Neural cell (in vitro differentiated cells): ENCODE results near the gene PTPRU. TPM values are rescaled to one million over a fixed set of nuclear protein-coding genes. Genes with fewer than 3 reads are reported as not detected.
A peak's percentile ranks its signal among the peaks of the same experiment; 100 is the strongest.

Experiments
- H2AFZ ChIP-seq: fragments of 200-600, 300-800 bp; sonication (generic), shearing (Covaris generic); 2 replicates; pipeline ENCODE4 v1.6.0; 2014; ENCODE audit warnings: low read depth, mild to moderate bottlenecking, antibody characterized with exemption, low read length, moderate library complexity
- H3F3A ChIP-seq: fragments of 200-600 bp; shearing (Covaris generic); 2 replicates; pipeline ENCODE4 v1.6.1; 2016; ENCODE audit warnings: mild to moderate bottlenecking, moderate library complexity, mixed read lengths, antibody characterized with exemption, low read length; ENCODE audit not compliant: insufficient read depth, poor library complexity, severe bottlenecking
- H3K27ac ChIP-seq: fragments of 200-600, 300-800 bp; sonication (generic), shearing (Covaris generic); 2 replicates; pipeline ENCODE4 v1.5.1; 2014; ENCODE audit warnings: mild to moderate bottlenecking, low read length, moderate library complexity
- H3K27me3 ChIP-seq: fragments of 300-800, 200-600 bp; sonication (generic), shearing (Covaris generic); 2 replicates; pipeline ENCODE4 v1.6.0; 2014; ENCODE audit warnings: mild to moderate bottlenecking, low read depth, low read length, moderate library complexity; ENCODE audit not compliant: insufficient read depth
- H3K36me3 ChIP-seq: fragments of 300-800, 200-600 bp; sonication (generic), shearing (Covaris generic); 2 replicates; pipeline ENCODE4 v1.5.1; 2014; ENCODE audit warnings: mild to moderate bottlenecking, antibody characterized with exemption, low read length, moderate library complexity; ENCODE audit not compliant: insufficient read depth
- H3K4me2 ChIP-seq: fragments of 300-800, 200-600 bp; sonication (generic), shearing (Covaris generic); 2 replicates; pipeline ENCODE4 v1.6.0; 2014; ENCODE audit warnings: mild to moderate bottlenecking, low read length
- H3K4me3 ChIP-seq: fragments of 300-800, 200-600 bp; sonication (generic), shearing (Covaris generic); 2 replicates; pipeline ENCODE4 v1.5.1; 2014; ENCODE audit warnings: mild to moderate bottlenecking, low read length, moderate library complexity
- H3K79me2 ChIP-seq: fragments of 200-600 bp; shearing (Covaris generic); replicated peaks from 2 replicates; pipeline ENCODE4 v1.6.0; 2014; ENCODE audit warnings: mild to moderate bottlenecking, low read length, moderate library complexity; ENCODE audit not compliant: insufficient read depth
- H3K9ac ChIP-seq: fragments of 300-800, 200-600 bp; sonication (generic), shearing (Covaris generic); 2 replicates; pipeline ENCODE4 v1.6.1; 2016; ENCODE audit warnings: mild to moderate bottlenecking, low read length, mixed read lengths
- H3K9me2 ChIP-seq: fragments of 200-600 bp; shearing (Covaris generic); 2 replicates; pipeline ENCODE4 v1.6.1; 2016; ENCODE audit warnings: mild to moderate bottlenecking, low read length, mixed read lengths; ENCODE audit not compliant: insufficient read depth
- H3K9me3 ChIP-seq: fragments of 200-600, 300-800 bp; sonication (generic), shearing (Covaris generic); 2 replicates; pipeline ENCODE4 v1.6.1; 2016; ENCODE audit warnings: mild to moderate bottlenecking, mixed run types, low read length, moderate library complexity, mixed read lengths
- H4K20me1 ChIP-seq: fragments of 200-600 bp; shearing (Covaris generic); 2 replicates; pipeline ENCODE4 v1.6.1; 2016; ENCODE audit warnings: mild to moderate bottlenecking, mixed run types; ENCODE audit not compliant: insufficient read depth
- CTCF ChIP-seq: fragments of 450-650 bp; IDR thresholded peaks from 2 replicates; pipeline ENCODE4 v1.5.1; 2014; ENCODE audit warnings: antibody characterized with exemption, mild to moderate bottlenecking, moderate library complexity; ENCODE audit not compliant: poor library complexity, severe bottlenecking
- EP300 ChIP-seq: fragments of 450-650 bp; conservative IDR thresholded peaks from 2 replicates; pipeline ENCODE4 v1.6.1; 2014; ENCODE audit warnings: antibody characterized with exemption, mild to moderate bottlenecking, moderate library complexity; ENCODE audit not compliant: poor library complexity, severe bottlenecking
- EZH2 ChIP-seq: fragments of 200-600, 300-800 bp; shearing (Covaris generic), sonication (generic); IDR thresholded peaks from 2 replicates; pipeline ENCODE4 v1.6.1; 2014; ENCODE audit warnings: antibody characterized with exemption, low read length, borderline replicate concordance, mild to moderate bottlenecking; ENCODE audit not compliant: insufficient read depth, poor library complexity, severe bottlenecking
- MXI1 ChIP-seq: fragments of 450-650 bp; conservative IDR thresholded peaks from 2 replicates; pipeline ENCODE4 v1.6.1; 2014; ENCODE audit warnings: antibody characterized with exemption, mild to moderate bottlenecking; ENCODE audit not compliant: poor library complexity, severe bottlenecking
- POLR2AphosphoS5 ChIP-seq: IDR thresholded peaks from 2 replicates; pipeline ENCODE4 v1.6.1; 2012
- RAD21 ChIP-seq: fragments of 450-650 bp; conservative IDR thresholded peaks from 2 replicates; pipeline ENCODE4 v1.6.1; 2014; ENCODE audit warnings: antibody characterized with exemption, mild to moderate bottlenecking, moderate library complexity
- SMC3 ChIP-seq: fragments of 450-650 bp; conservative IDR thresholded peaks from 2 replicates; pipeline ENCODE4 v1.6.1; 2014; ENCODE audit warnings: antibody characterized with exemption, mild to moderate bottlenecking, moderate library complexity; ENCODE audit not compliant: poor library complexity
- TAF1 ChIP-seq: IDR thresholded peaks from 2 replicates; pipeline ENCODE4 v1.6.1; 2012; ENCODE audit warnings: low read depth
- polyA plus RNA-seq: library from polyadenylated mRNA; depleted of rRNA; stranded (reverse); fragments of >200 nt; gene quantifications from 2 replicates; pipeline ENCODE4 v1.2.3, GENCODE V29; 2014
- TF ChIP-seq, protein P1 (sequence below): IDR thresholded peaks from 2 replicates; pipeline ENCODE4 v1.6.1; 2012; ENCODE audit warnings: borderline replicate concordance

Gene PTPRU
- polyA plus RNA-seq, 1 donor from 2014 or later, result 5.0 TPM

- Histone ChIP-seq H3K4me2 (no peak overlapping the region), H3K9ac (no peak overlapping the region), H3K36me3 (no peaks in the 10 kb centered on the region), H3K27ac (no peak overlapping the region), H2AFZ (no peak overlapping the region), H3F3A (no peaks in the 10 kb centered on the region), H3K79me2 (no peaks in the 10 kb centered on the region), H3K9me2 (no peaks in the 10 kb centered on the region), H3K4me3 (no peak overlapping the region), H4K20me1 (no peaks in the 10 kb centered on the region), H3K27me3 (peaks cover 23% of the 10 kb centered on the region), H3K9me3 (no peaks in the 10 kb centered on the region)
- TF ChIP-seq RAD21, result no peak
- TF ChIP-seq SMC3, result no peak
- no peak for TF ChIP-seq CTCF
- TF ChIP-seq POLR2AphosphoS5, result no peak
- TF ChIP-seq EP300, result no peak
- TF ChIP-seq TAF1, result no peak
- TF ChIP-seq, protein P1, sequence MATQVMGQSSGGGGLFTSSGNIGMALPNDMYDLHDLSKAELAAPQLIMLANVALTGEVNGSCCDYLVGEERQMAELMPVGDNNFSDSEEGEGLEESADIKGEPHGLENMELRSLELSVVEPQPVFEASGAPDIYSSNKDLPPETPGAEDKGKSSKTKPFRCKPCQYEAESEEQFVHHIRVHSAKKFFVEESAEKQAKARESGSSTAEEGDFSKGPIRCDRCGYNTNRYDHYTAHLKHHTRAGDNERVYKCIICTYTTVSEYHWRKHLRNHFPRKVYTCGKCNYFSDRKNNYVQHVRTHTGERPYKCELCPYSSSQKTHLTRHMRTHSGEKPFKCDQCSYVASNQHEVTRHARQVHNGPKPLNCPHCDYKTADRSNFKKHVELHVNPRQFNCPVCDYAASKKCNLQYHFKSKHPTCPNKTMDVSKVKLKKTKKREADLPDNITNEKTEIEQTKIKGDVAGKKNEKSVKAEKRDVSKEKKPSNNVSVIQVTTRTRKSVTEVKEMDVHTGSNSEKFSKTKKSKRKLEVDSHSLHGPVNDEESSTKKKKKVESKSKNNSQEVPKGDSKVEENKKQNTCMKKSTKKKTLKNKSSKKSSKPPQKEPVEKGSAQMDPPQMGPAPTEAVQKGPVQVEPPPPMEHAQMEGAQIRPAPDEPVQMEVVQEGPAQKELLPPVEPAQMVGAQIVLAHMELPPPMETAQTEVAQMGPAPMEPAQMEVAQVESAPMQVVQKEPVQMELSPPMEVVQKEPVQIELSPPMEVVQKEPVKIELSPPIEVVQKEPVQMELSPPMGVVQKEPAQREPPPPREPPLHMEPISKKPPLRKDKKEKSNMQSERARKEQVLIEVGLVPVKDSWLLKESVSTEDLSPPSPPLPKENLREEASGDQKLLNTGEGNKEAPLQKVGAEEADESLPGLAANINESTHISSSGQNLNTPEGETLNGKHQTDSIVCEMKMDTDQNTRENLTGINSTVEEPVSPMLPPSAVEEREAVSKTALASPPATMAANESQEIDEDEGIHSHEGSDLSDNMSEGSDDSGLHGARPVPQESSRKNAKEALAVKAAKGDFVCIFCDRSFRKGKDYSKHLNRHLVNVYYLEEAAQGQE, result no peak
- TF ChIP-seq MXI1, result no peak
- TF ChIP-seq EZH2, result no peak
Observed at GRCh38 chr1:29258189-29258975, 22.1 kb downstream of the PTPRU start.

DNA sequence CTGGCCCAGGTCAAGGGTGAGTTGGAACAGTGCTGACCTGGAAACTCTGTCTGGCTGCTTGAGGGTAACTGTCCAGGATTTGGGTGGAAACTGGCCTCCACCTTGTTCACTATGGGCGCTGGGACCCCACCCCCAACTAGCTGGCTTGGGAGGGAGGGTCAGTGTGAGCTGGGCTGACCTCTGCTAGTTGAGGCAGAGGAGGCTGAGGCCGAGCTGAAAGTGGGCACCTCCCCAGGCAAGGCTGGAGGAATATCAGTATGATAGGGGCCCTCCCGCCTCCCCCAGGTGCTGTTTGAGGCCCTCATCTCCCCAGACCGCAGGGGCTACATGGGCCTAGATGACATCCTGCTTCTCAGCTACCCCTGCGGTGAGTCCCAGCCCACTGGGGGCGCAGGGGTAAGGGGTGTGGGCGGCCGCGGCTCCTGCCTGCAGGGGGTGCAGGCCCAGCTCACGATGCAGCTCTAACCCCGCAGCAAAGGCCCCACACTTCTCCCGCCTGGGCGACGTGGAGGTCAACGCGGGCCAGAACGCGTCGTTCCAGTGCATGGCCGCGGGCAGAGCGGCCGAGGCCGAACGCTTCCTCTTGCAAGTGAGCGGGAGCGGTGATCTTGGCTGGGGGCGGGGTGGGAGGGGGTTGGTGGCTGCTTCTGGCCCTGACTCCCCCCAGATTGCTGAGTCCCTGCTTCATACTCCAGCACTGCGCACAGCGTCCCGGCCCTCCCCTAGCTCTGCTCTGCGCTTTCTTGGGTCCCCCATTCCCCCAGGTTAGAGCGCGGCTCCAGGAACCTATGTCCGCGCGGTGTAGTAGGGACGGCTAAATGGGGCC, 22.9 kb downstream of the PTPRU start:
- Histone ChIP-seq H3K9ac (no peak overlapping the region), H3K27ac (no peak overlapping the region), H3K27me3 (peaks cover 23% of the 10 kb centered on the region)

More for the DNA sequence above, 22.9 kb downstream of the PTPRU start:
- Histone ChIP-seq H3K4me2 (no peak overlapping the region), H3F3A (no peaks in the 10 kb centered on the region), H4K20me1 (no peaks in the 10 kb centered on the region), H3K36me3 (no peaks in the 10 kb centered on the region), H3K9me3 (no peaks in the 10 kb centered on the region), H3K9me2 (no peaks in the 10 kb centered on the region), H3K79me2 (no peaks in the 10 kb centered on the region), H3K4me3 (peak overlapping the region; percentile 63), H2AFZ (no peak overlapping the region)
- TF ChIP-seq TAF1, result no peak
- TF ChIP-seq POLR2AphosphoS5, result no peak
- TF ChIP-seq MXI1, result no peak
- TF ChIP-seq RAD21, result no peak
- no peak for TF ChIP-seq SMC3
